Measurements from ENCODE around the gene SPC24.
"Not testable (repeated sequence)": the region's sequence is repeated elsewhere in the genome, so short reads cannot be mapped to it uniquely, and the experiment has no call there.

Gene SPC24

GRCh38 chr19:11142528-11143171 lies 12.9 kb downstream of the SPC24 start:
- H3K4me3 ChIP-seq (ENCODE audit: low read depth, low read length), result peak overlapping the region; percentile 43
- DNase-seq, result peak; percentile 87
- TF ChIP-seq CTCF (IDR thresholded peaks at IDR 0.05; ENCODE audit: low read depth, low read length), result no peak
- H3K9me3 ChIP-seq, result no peaks in the 10 kb centered on the region
- H3K36me3 ChIP-seq, result peaks cover 26% of the 10 kb centered on the region
- H3K4me1 ChIP-seq, result peaks cover 22% of the 10 kb centered on the region
- no peaks in the 10 kb centered on the region for H3K27me3 ChIP-seq

GRCh38 chr19:11141937-11142527 lies 13.6 kb downstream of the SPC24 start:
- 0 out of 2 replicates have a peak, but pooled peaks have one; percentile 5 for TF ChIP-seq CTCF (IDR thresholded peaks at IDR 0.05; ENCODE audit: low read depth, low read length)
- DNase-seq, result no peak
- peak overlapping the region; percentile 23 for H3K4me3 ChIP-seq (ENCODE audit: low read depth, low read length)
- no peaks in the 10 kb centered on the region for H3K27me3 ChIP-seq
- H3K4me1 ChIP-seq, result peaks cover 22% of the 10 kb centered on the region
- H3K36me3 ChIP-seq, result peaks cover 20% of the 10 kb centered on the region
- no peaks in the 10 kb centered on the region for H3K9me3 ChIP-seq

DNA sequence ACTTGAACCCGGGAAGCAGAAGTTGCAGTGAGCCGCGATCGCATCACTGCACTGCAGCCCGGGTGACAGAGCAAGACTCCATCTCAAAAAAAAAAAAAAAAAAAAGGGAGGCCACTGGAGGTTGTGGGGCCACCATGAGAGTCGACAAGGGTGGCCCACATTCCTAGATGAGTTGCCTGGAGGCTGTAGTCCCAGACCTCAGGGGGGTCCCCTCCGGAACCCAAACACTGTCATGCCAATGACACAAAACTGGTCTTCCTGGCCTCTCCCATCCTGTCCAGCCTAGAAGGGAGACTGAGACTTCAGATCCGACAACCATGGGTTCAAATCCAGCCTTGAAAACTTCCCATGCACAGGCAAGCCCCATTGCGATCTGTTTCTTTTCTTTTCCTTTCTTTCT lies 14.7 kb downstream of the SPC24 start:
- Histone ChIP-seq H3K4me1 (peaks cover 22% of the 10 kb centered on the region), H3K27me3 (no peaks in the 10 kb centered on the region), H3K36me3 (peaks cover 13% of the 10 kb centered on the region), H3K9me3 (no peaks in the 10 kb centered on the region), H3K4me3 (ENCODE audit: low read depth, low read length) (no peak overlapping the region)
- DNase-seq, result no peak
- no peak for TF ChIP-seq CTCF (IDR thresholded peaks at IDR 0.05; ENCODE audit: low read depth, low read length)

DNA sequence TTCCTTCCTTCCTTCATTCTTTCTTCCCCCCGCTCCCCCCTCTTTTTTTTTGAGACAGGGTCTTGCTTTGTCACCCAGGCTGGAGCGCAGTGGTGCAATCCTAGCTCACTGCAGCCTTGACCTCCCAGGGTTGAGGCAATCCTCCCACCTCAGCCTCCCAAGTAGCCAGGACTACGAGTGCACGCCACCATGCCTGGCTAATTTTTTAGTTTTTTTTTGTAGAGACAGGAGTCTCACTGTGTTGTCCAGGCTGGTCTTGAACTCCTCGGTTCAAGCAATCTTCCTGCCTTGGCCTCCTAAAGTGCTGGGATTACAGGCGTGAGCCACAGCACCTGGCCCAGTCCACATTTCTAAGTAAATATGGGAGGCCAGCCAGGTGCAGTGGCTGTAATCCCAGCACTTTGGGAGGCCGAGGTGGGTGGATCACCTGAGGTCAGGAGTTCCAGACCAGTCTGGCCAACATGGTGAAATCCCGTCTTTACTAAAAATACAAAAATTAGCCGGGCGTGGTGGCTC lies 15.5 kb downstream of the SPC24 start:
- not testable (repeated sequence) for H3K27me3 ChIP-seq; DNase-seq; H3K4me3 ChIP-seq (ENCODE audit: low read depth, low read length); H3K36me3 ChIP-seq; H3K9me3 ChIP-seq
- H3K4me1 ChIP-seq, result peaks cover 22% of the 10 kb centered on the region

GRCh38 chr19:11138601-11139300 lies 16.8 kb downstream of the SPC24 start:
- Histone ChIP-seq H3K4me3 (ENCODE audit: low read depth, low read length) (peak overlapping the region; percentile 26), H3K9me3 (no peaks in the 10 kb centered on the region), H3K36me3 (no peaks in the 10 kb centered on the region), H3K27me3 (no peaks in the 10 kb centered on the region), H3K4me1 (peaks cover 22% of the 10 kb centered on the region)
- TF ChIP-seq CTCF (IDR thresholded peaks at IDR 0.05; ENCODE audit: low read depth, low read length), result no peak
- DNase-seq, result peak; percentile 90

DNA sequence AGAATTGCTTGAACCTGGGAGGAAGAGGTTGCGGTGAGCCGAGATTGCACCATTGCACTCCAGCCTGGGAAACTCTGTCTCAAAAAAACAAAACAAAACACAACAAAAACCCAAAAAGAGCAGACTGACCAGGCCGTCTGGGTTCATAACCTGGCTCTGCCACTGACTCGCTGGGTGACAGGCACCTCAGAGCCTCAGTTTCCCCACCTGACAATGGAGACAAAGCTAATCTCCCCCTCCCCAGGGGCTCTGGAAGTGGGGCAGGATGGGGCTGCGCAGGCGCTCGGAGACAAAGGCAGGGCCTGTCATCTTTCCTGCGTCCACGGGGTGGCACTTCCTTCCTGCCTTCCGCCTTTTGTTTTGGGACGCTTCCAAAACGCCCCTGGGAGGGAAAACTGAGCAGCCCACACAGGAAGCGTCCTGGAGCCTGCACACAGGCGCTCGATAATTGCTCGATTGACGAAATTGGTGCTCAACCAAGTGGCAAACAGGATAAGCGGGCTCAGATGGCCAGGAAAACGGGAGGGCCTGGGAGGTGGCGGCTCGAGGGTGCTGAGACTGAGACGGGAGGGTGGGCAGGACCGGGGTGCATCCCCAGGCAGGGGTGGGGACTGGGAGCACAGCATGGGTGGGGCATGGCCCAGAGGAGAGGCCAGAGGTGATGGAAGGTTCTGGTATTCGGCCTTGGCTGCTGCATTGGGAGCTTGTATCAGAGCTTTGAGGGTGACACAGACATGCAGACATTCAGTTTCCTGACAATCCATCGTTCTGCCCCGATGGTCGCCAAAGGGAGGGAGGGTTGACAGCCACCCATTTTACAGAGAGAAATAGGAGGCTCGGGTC lies 17.8 kb downstream of the SPC24 start:
- DNase-seq, result peak; percentile 93
- Histone ChIP-seq H3K4me3 (ENCODE audit: low read depth, low read length) (peak overlapping the region; percentile 26), H3K4me1 (peaks cover 17% of the 10 kb centered on the region), H3K9me3 (no peaks in the 10 kb centered on the region), H3K36me3 (peaks cover 5% of the 10 kb centered on the region), H3K27me3 (no peaks in the 10 kb centered on the region)
- peak; percentile 85 for TF ChIP-seq CTCF (IDR thresholded peaks at IDR 0.05; ENCODE audit: low read depth, low read length)

Data from BE2C (cell line).